Measurements from ENCODE around the gene TRABD2A. TPM values are rescaled to one million over a fixed set of nuclear protein-coding genes. Genes with fewer than 3 reads are reported as not detected.
"Not testable (repeated sequence)": the region's sequence is repeated elsewhere in the genome, so short reads cannot be mapped to it uniquely, and the experiment has no call there.

The TRABD2A gene
- polyA plus RNA-seq, 1 donor = 0.96 TPM

DNA sequence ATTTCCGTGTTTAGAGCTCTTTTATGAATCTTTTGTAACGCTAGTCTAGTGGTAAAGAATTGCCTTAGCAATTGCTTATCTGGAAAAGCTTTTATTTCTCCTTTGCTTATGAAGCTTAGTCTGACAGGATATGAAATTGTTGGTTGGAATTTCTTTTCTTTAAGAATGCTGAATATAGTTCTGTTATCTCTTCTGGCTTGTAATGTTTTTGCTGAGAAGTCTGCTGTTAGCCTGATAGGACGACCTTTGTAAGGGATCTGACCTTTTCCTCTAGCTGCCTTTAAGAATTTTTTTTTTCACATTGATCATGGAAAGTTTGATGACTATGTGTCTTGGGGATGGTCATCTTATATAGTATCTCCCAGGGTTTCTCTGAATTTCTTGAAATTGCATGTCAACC is 101.1 kb downstream of the TRABD2A start:
- DNase-seq = no peak

DNA sequence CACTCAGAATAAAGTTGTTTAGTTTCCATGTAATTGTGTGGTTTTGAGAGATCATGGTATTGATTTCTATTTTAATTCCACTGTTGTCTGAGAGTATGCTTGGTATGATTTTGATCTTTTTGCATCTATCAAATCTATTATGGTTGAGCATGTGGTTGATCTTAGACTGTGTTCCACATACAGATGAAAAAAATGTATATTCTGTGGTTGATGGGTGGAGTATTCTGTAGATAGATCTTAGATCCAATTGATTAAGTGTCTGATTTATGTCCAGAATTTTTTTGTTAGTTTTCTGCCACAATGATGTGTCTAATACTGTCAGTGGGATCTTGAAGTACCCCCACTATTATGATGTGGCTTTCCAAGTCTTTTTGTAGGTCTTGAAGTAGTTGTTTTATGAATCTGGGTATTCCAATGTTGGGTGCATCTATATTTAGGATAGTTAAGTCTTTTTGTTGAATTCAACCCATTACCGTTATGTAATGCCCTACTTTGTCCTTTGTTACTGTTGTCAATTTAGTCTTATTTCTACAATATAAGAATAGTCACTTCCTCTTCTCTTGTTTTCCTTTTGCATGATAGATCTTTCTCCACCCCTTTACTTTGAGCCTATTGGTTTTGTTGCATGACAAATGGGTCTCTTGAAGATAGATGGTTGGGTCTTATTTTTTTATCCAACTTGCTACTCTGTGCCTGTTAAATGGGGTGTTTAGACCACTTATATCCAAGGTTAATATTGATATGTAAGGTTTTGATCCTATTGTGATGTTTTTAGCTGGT is 101.8 kb downstream of the TRABD2A start:
- no peak for DNase-seq

DNA sequence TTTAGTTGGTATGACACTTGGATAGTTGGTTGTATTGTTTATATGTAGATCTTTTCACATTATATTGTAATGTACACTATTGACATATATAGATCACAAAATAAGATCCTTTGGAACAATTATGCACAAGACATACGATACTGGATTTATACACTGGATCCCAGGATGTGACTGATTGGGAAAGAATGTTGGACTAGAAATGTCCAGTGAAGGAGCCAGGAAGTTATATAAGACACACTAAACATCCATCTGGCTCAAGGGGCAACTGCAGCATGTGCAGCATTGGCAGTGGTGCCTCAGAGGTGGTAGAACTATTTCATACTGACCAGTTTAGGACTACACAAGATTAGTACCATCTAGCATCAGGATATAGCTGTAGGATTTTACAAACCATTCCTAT is 104.9 kb downstream of the TRABD2A start:
- DNase-seq = no peak

DNA sequence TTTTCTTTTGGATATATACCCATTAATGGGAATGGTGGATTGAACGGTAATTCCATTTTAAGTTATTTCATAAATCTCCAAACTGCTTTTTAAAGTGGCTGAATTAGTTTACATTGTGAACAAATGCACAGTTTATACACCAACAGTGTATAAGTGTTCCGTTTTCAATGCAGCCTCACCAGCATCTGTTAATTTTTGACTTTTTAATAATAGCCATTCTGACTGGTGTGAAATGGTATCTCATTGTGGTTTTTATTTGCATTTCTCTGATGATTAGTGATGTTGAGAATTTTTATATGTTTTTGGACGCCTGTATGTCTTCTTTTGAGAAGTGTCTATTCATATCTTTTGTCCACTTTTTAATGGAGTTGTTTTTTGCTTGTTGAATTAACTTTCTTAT is 107.3 kb downstream of the TRABD2A start:
- not testable (repeated sequence) for DNase-seq

Other genes starting within 250 kb of the TRABD2A start
- 1,422 TPM for gene TMSB10, start 24.6 kb upstream of the TRABD2A start, polyA plus RNA-seq (ENCODE audit: insufficient read length)
- 56.8 TPM for gene KCMF1, start 90.1 kb upstream of the TRABD2A start, polyA plus RNA-seq (ENCODE audit: insufficient read length)